GM20000 (cell line): ENCODE measurements around the gene CDK2.

ENCODE experiments used
- DNase-seq: peaks from one replicate; pipeline ENCODE4 v3.0.0; 2012; ENCODE audit warnings: low spot score
- TF ChIP-seq, protein P1 (sequence below): IDR thresholded peaks from 2 replicates; pipeline ENCODE4 v1.5.1; 2012; ENCODE audit warnings: mild to moderate bottlenecking, control low read depth; ENCODE audit errors: extremely low read depth, missing control alignments

CDK2 gene

DNA sequence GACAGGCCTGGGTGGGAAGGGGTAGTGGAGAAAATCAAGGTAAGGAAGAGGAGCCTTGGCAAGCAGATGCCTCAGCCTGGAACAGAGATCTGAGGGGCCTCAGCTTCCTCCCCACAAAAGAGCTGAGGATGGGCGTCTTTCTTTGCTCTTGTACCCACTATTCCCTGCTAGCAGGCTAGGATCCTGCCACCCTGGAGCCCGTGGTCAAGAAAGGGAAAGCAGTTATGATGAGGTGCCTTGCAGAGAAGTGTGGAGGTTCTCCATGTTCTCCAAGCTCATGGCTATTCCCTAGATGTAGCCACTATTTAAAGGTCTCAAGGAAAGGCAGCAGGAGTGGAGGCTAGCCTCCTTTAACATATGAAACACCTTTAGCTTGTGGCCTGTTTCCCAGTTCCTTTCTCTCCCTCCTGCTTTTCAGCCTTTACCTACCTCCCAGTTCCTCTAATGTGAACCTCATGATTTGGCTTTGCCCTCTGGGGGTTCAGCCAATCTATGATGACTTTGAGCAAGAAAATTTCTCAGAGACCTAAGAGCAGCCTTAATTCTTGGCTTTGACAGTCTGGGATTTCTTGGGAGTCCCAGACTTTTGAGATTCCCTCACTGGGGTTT is 55.4 kb downstream of the CDK2 start:
- TF ChIP-seq, protein P1, sequence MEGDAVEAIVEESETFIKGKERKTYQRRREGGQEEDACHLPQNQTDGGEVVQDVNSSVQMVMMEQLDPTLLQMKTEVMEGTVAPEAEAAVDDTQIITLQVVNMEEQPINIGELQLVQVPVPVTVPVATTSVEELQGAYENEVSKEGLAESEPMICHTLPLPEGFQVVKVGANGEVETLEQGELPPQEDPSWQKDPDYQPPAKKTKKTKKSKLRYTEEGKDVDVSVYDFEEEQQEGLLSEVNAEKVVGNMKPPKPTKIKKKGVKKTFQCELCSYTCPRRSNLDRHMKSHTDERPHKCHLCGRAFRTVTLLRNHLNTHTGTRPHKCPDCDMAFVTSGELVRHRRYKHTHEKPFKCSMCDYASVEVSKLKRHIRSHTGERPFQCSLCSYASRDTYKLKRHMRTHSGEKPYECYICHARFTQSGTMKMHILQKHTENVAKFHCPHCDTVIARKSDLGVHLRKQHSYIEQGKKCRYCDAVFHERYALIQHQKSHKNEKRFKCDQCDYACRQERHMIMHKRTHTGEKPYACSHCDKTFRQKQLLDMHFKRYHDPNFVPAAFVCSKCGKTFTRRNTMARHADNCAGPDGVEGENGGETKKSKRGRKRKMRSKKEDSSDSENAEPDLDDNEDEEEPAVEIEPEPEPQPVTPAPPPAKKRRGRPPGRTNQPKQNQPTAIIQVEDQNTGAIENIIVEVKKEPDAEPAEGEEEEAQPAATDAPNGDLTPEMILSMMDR, result no peak
- DNase-seq, result no peak
